ENCODE data around the gene BLOC1S2. TPM values are rescaled to one million over a fixed set of nuclear protein-coding genes. Genes with fewer than 3 reads are reported as not detected.
"Not testable (repeated sequence)": the region's sequence is repeated elsewhere in the genome, so short reads cannot be mapped to it uniquely, and the experiment has no call there.

Gene BLOC1S2
- total and polyA plus RNA-seq, 4 donors, result 18.0 to 54.2 (median 47.1) TPM

- ATAC-seq (ENCODE audit: insufficient read depth, low FRiP score) (no peak), DNase-seq (no peak)
- Histone ChIP-seq H3K9me3 (ENCODE audit: control insufficient read depth in 4 of 4, insufficient read depth in 3 of 4, low read length in 3 of 4) (no peaks in the 10 kb centered on the region), H3K9ac (ENCODE audit: insufficient read depth in 1 of 2, low read length in 2 of 2) (no peak overlapping the region), H3K4me3 (no peak overlapping the region), H3K27ac (ENCODE audit: low read depth in 1 of 2, low read length in 1 of 2) (no peak overlapping the region), H3K4me1 (ENCODE audit: control insufficient read depth in 5 of 5, insufficient read depth in 5 of 5, low read length in 5 of 5) (no peaks in the 10 kb centered on the region), H3K36me3 (ENCODE audit: control insufficient read depth in 4 of 4, insufficient read depth in 4 of 4, low read length in 4 of 4) (no peaks in the 10 kb centered on the region), H3K27me3 (ENCODE audit: control insufficient read depth in 3 of 3, insufficient read depth in 3 of 3, low read length in 2 of 3) (peaks cover 0 to 18% (median 14%) of the 10 kb centered on the region in 3 donors)
- TF ChIP-seq CTCF (IDR thresholded peaks at IDR 0.05; ENCODE audit: control extremely low read depth, extremely low read depth), result no peak
- WGBS, 2 donors, result 86 to 98% methylated on average over 5 of the region's 5 CpGs
Measured at GRCh38 chr10:100306861-100307260, 20.4 kb upstream of the BLOC1S2 start.

- peaks cover 0 to 2% (median 0%) of the 10 kb centered on the region in 4 donors for H3K9me3 ChIP-seq (ENCODE audit: control insufficient read depth in 4 of 4, insufficient read depth in 3 of 4, low read length in 3 of 4)
- no peak overlapping the region for H3K9ac ChIP-seq (ENCODE audit: insufficient read depth in 1 of 2, low read length in 2 of 2)
- ATAC-seq (ENCODE audit: insufficient read depth, low FRiP score) (no peak), DNase-seq (no peak)
- H3K36me3 ChIP-seq (ENCODE audit: control insufficient read depth in 4 of 4, insufficient read depth in 4 of 4, low read length in 4 of 4), result no peaks in the 10 kb centered on the region
- 91 to 94% methylated on average over 3 of the region's 3 CpGs for WGBS, 2 donors
- peaks cover 0 to 13% (median 11%) of the 10 kb centered on the region in 3 donors for H3K27me3 ChIP-seq (ENCODE audit: control insufficient read depth in 3 of 3, insufficient read depth in 3 of 3, low read length in 2 of 3)
- no peak overlapping the region for H3K27ac ChIP-seq (ENCODE audit: low read depth in 1 of 2, low read length in 1 of 2)
- H3K4me1 ChIP-seq (ENCODE audit: control insufficient read depth in 5 of 5, insufficient read depth in 5 of 5, low read length in 5 of 5), result no peaks in the 10 kb centered on the region
- H3K4me3 ChIP-seq, result no peak overlapping the region
- no peak for TF ChIP-seq CTCF (IDR thresholded peaks at IDR 0.05; ENCODE audit: control extremely low read depth, extremely low read depth)
Measured at GRCh38 chr10:100304414-100304813, 17.9 kb upstream of the BLOC1S2 start.

GRCh38 chr10:100303724-100304319, 17.3 kb upstream of the BLOC1S2 start:
- H3K27ac ChIP-seq (ENCODE audit: low read depth in 1 of 2, low read length in 1 of 2), result no peak overlapping the region
- no peak overlapping the region for H3K9ac ChIP-seq (ENCODE audit: insufficient read depth in 1 of 2, low read length in 2 of 2)
- no peaks in the 10 kb centered on the region for H3K4me1 ChIP-seq (ENCODE audit: control insufficient read depth in 5 of 5, insufficient read depth in 5 of 5, low read length in 5 of 5)
- no peak overlapping the region for H3K4me3 ChIP-seq
- peak; percentile 20 for TF ChIP-seq CTCF (IDR thresholded peaks at IDR 0.05; ENCODE audit: control extremely low read depth, extremely low read depth)
- peaks cover 0 to 13% (median 11%) of the 10 kb centered on the region in 3 donors for H3K27me3 ChIP-seq (ENCODE audit: control insufficient read depth in 3 of 3, insufficient read depth in 3 of 3, low read length in 2 of 3)
- H3K9me3 ChIP-seq (ENCODE audit: control insufficient read depth in 4 of 4, insufficient read depth in 3 of 4, low read length in 3 of 4), result peaks cover 0 to 2% (median 0%) of the 10 kb centered on the region in 4 donors
- ATAC-seq (ENCODE audit: insufficient read depth, low FRiP score) (no peak), DNase-seq (peak in 2 of 3 donors; percentile 11 to 20)
- 28 to 37% methylated on average over 7 of the region's 7 CpGs for WGBS, 2 donors
- H3K36me3 ChIP-seq (ENCODE audit: control insufficient read depth in 4 of 4, insufficient read depth in 4 of 4, low read length in 4 of 4), result no peaks in the 10 kb centered on the region

- 58 to 76% methylated on average over 5 of the region's 5 CpGs for WGBS, 2 donors
- not testable (repeated sequence) for H3K4me1 ChIP-seq (ENCODE audit: control insufficient read depth in 5 of 5, insufficient read depth in 5 of 5, low read length in 5 of 5); H3K36me3 ChIP-seq (ENCODE audit: control insufficient read depth in 4 of 4, insufficient read depth in 4 of 4, low read length in 4 of 4); ATAC-seq (ENCODE audit: insufficient read depth, low FRiP score); H3K27ac ChIP-seq (ENCODE audit: low read depth in 1 of 2, low read length in 1 of 2); DNase-seq; H3K9ac ChIP-seq (ENCODE audit: insufficient read depth in 1 of 2, low read length in 2 of 2); H3K4me3 ChIP-seq; H3K9me3 ChIP-seq (ENCODE audit: control insufficient read depth in 4 of 4, insufficient read depth in 3 of 4, low read length in 3 of 4)
- peaks cover 0 to 13% (median 6%) of the 10 kb centered on the region in 3 donors for H3K27me3 ChIP-seq (ENCODE audit: control insufficient read depth in 3 of 3, insufficient read depth in 3 of 3, low read length in 2 of 3)
Measured at GRCh38 chr10:100301123-100301522, 14.6 kb upstream of the BLOC1S2 start.

All from lung (tissue), 12 donors.